BJ (cell line): ENCODE measurements around the gene SLC7A9. TPM values are rescaled to one million over a fixed set of nuclear protein-coding genes. Genes with fewer than 3 reads are reported as not detected.

Source experiments
- CTCF ChIA-PET: fragments of 350-600 bp; formaldehyde crosslinking; extraction: SDS; loops from one replicate; lab custom pipeline; 2021; ENCODE audit warnings: antibody characterized with exemption, inconsistent platforms; lab: Yijun Ruan, JAX
- POLR2A ChIA-PET: fragments of 300-600 bp; sonication (Branson Sonifier 250); formaldehyde crosslinking; extraction: SDS; loops from one replicate; lab custom pipeline; 2021; ENCODE audit warnings: antibody characterized with exemption; lab: Charles Lee
- DNase-seq: peaks from one replicate; pipeline ENCODE4 v3.0.0-alpha.2; 2011; ENCODE audit warnings: low read depth
- H3K27me3 ChIP-seq: 2 replicates; pipeline ENCODE4 v1.6.0; 2011; ENCODE audit warnings: low read length; ENCODE audit not compliant: control insufficient read depth, insufficient read depth
- H3K36me3 ChIP-seq: 2 replicates; pipeline ENCODE4 v1.5.1; 2011; ENCODE audit warnings: low read length; ENCODE audit not compliant: control insufficient read depth, insufficient read depth
- H3K4me3 ChIP-seq: 2 replicates; pipeline ENCODE4 v1.5.1; 2011; ENCODE audit warnings: low read depth, mild to moderate bottlenecking, control low read depth, low read length
- CTCF ChIP-seq: IDR thresholded peaks from 2 replicates; pipeline ENCODE4 v1.5.1; 2011; ENCODE audit warnings: low read depth, mild to moderate bottlenecking, control low read depth, inconsistent platforms, low read length, moderate library complexity; ENCODE audit not compliant: insufficient read depth
- polyA plus RNA-seq: library from polyadenylated mRNA; depleted of rRNA; stranded (reverse); fragments of >200 nt; gene quantifications from 2 replicates; pipeline ENCODE4 v1.2.3, GENCODE V29; 2011

SLC7A9 gene
- polyA plus RNA-seq, 1 experiment = not detected

- no peak for DNase-seq
- Histone ChIP-seq H3K4me3 (no peak overlapping the region), H3K36me3 (peaks cover 3% of the 10 kb centered on the region), H3K27me3 (no peaks in the 10 kb centered on the region)
- TF ChIP-seq CTCF = no peak
- POLR2A ChIA-PET = no interaction called here
- CTCF ChIA-PET = no interaction called here
Observed at GRCh38 chr19:32881766-32882165, 12.2 kb upstream of the SLC7A9 start.

GRCh38 chr19:32880622-32881021 lies 11.1 kb upstream of the SLC7A9 start:
- no peak for DNase-seq
- CTCF ChIA-PET = no interaction called here

GRCh38 chr19:32879741-32880140 lies 10.2 kb upstream of the SLC7A9 start:
- no peaks in the 10 kb centered on the region for H3K27me3 ChIP-seq
- ChIA-PET POLR2A (no interaction called here), CTCF (no interaction called here)
- H3K36me3 ChIP-seq = peaks cover 3% of the 10 kb centered on the region
- DNase-seq = no peak
- H3K4me3 ChIP-seq = no peak overlapping the region
- TF ChIP-seq CTCF = no peak

More at GRCh38 chr19:32880622-32881021, 11.1 kb upstream of the SLC7A9 start:
- POLR2A ChIA-PET = no interaction called here
- TF ChIP-seq CTCF = no peak
- Histone ChIP-seq H3K4me3 (no peak overlapping the region), H3K27me3 (no peaks in the 10 kb centered on the region), H3K36me3 (peaks cover 3% of the 10 kb centered on the region)

GRCh38 chr19:32878988-32879387 lies 9.4 kb upstream of the SLC7A9 start:
- no peak overlapping the region for H3K4me3 ChIP-seq
- DNase-seq = no peak
- H3K27me3 ChIP-seq = no peaks in the 10 kb centered on the region
- no peak for TF ChIP-seq CTCF
- H3K36me3 ChIP-seq = peaks cover 3% of the 10 kb centered on the region
- CTCF ChIA-PET = no interaction called here
- POLR2A ChIA-PET = no interaction called here

- TF ChIP-seq CTCF = no peak
- DNase-seq = no peak
- H3K27me3 ChIP-seq = no peaks in the 10 kb centered on the region
- POLR2A ChIA-PET = no interaction called here
- CTCF ChIA-PET = interaction anchor here (0.8 kb wide), 1 partner anchor 18 kb away, joined by 3 read pairs; no protein-coding TSS in a partner anchor
- no peak overlapping the region for H3K4me3 ChIP-seq
- peaks cover 3% of the 10 kb centered on the region for H3K36me3 ChIP-seq
Observed at GRCh38 chr19:32877977-32878745, 8.6 kb upstream of the SLC7A9 start.
